ENCODE measurements around the gene SGMS2.
A peak's percentile ranks its signal among the peaks of the same experiment; 100 is the strongest.

Gene SGMS2

DNA sequence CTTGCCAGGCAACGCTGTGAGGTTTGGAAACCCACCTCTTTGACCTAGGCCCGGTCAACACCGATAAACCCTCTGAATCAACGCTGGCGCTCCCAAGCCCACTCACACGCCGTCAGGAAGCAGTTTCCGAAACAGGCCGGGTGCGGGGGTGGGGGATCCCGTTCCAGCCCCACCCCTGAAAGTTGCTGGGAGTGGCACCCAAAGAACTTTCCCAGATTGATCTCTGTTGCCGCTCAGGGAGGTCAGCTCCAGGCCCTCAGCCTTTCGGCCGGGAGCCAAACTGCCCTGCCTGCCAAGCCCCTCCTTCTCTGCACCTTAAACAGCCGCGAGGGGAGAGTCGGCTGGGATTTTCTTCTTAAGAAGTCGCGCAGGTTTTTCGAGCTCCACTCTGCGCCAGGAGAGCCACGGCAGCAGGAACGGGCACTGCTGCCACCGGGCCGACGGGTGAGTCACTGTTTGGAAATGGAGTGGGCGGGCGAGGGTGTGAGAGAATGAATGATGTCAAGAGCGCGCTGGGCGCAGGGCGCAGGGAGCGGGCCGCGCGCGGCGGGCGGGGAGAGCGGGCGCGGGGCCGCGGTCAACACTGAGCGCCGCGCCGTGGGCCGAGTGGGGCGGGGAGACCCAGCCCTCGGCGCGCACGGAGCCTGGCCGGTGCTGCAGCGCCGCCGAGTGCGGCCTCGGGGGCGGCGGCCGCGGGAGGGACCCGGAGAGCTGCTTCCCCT, at the start of gene SGMS2:
Gene SGMS2 (plus strand): TSS at position 583 of the 722 bp plus-strand sequence. CDS start 70,622 bp downstream, outside the sequence.
- DNase-seq (ENCODE audit: low read depth, low spot score) = peak; percentile 97

DNA sequence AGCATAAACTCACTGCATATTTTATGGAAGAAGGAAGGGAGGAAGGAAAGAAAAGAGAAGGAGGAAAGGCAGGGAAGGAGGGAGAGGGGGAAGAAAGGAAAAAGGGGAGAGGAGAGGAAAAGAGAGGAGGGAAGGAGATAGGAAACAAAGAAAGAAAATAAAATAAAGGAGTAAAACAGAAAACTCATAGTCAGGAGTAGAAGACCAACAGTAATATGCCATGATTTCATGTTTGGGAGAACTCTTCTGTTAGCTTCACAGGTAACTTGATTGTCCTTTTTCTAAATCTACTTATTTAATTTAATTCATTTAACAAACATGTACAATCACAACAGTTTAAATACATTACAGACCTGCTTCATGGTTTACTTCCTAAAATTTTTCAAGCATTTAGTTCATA, 46.8 kb upstream of the SGMS2 start:
- DNase-seq (ENCODE audit: low read depth, low spot score) = no peak

DNA sequence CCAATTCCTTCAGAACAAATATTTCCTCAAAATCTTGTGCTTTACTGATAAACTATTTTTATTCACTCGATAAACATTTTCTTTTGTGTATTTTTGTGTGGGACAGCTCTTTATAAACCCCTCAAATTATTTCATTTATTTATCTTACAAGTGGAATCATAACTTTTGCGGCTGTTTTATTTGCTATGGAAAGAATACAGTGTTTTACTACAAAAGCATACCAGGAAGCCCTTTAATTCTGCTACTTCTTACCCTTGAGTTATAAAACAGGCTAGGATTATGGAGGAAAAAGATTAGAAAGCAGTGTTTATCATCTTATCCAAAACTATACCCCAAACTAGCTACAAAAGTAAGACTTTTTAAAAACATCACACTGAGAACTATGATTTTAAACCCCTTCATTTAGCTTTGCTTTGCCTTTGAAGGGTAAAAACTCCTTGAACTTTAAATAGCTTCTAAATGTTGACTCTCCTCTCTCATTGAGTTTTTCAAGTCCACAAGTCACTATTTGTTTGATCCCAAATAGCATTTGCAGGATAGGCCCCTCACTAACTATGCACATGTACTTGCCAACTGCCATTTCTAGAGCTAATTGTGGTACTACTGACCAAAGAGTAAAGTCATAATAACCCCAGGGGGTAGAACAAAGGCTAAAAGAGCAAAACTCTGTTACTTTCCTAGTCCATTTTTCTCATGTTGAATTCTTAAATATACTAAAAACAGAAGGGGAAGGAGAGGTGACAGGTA, 45.8 kb upstream of the SGMS2 start:
- DNase-seq (ENCODE audit: low read depth, low spot score) = no peak

DNA sequence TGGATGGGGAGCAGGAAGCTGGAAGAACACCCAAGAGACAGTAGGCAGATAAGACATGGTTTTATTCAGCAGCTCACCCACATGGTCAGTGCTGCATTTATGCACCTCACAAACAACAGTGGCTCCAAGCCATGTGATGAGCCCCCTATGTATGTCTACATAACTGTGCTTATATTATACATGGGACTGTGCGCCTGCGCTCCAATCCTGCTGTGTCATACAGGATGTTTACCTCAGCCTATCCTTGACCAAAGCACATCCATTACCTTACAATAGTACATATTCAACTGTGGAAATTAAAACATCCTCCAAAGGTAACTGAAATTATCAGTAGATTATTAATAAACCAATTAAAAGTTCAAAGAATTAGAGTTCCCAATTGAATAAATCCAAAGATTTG, 44.1 kb upstream of the SGMS2 start:
- DNase-seq (ENCODE audit: low read depth, low spot score) = peak; percentile 10

DNA sequence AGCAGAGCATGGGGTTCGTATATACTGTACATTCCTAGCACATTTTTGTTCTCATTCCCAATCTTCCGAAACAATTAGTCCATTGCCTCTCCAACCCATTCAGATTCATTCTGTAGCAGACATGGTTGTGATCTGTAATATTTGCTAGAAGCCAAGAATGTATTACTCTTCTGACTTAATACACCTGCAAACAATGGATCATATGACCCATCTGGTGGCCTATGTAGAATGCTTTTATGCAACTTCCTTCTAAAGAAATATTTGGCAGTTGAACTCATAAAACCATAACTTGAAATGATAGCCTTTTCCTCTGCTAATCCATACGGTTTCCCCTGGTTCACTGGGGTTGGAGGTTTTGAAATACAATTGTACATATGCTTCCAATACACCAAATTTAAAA, 32.8 kb upstream of the SGMS2 start:
- DNase-seq (ENCODE audit: low read depth, low spot score) = no peak

DNA sequence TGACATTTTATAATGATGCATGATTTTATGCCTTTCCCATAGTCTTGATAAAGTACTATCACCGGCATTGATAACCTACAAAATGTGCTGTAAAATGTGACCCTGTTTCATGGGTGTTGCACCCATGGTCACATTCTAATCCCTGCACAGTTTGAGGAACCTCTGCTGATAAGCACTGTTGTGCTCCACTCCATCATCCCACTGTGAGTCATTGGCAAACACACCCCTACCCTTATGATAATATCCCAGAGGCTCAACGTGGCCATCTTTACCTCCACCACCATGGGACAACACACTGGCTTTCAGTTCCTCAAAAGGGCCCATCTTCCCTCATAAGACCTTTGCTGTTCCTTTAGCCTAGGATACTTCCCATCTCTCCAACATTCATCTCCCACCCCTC, 32.0 kb upstream of the SGMS2 start:
- no peak for DNase-seq (ENCODE audit: low read depth, low spot score)

DNA sequence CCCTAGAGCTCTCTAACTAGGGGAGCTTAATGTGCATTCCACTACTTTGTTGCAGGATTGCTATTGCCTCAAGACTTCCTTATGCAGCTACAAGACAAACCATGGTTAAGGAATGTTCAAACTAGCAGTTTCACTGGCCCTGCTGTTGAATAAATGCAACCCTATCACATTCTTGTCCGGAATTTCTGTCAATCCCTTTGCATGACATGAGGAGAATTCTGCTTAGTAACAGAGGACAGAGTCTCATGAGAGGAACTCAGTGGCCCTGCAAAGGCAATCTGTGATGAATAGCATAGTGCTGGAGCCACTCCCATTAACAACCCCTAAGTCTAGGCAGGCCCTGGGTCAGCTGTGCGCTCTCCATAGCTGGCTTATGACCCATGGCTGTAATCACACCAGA, 30.7 kb upstream of the SGMS2 start:
- peak; percentile 21 for DNase-seq (ENCODE audit: low read depth, low spot score)

DNA sequence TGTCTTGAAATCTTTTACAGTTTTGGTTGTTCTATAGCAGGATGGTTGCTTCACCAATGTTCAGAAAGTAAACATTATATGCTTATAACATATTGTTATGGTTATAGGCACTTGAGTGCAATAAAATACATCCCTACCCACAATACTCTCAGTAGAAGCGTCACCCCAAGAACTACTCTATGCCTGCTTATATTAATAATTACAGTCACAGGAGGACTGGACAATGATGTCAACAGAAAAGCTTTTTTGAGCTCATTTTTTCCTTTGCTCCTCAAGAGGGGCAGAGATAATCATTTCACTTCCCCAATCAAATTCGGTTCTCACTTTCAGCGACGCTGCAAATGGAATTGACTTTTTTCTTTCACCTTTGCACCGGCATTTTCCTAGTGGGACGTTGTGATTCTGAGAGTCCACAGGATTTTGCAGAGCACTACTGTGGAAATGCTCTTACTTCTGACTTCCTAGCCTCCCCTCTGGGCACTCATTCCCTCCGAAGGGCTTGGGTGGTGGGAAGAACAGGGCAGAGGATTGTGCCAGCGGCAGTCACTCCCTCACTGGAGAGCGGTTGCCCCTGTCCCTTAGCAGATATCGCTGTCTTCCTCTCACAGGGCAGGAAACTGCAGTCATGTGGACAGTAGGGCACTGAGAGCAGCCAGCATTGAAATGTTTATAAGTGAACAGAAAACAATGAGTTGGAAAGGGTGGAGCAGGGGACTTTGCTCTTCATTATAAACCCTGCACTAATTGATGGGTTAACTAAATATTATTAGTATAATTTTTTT, 24.9 kb upstream of the SGMS2 start:
- DNase-seq (ENCODE audit: low read depth, low spot score) = no peak

DNA sequence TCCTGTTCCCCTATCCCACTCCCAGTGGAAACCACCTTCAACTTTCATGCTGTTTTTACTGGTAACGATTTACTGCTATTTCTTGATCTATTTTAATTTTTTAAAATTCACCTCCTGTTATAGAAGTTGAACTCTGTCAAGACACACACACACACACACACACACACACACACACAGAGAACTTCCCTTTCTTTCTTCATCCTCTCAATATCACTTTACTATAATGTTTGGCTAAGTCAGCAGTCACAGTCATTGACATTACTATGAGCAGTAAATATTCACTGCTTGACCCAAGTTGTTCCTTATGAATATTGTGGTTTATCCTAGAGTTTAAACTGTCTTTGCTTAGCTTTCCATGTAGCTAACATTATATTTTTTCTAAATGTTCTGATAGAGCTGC, 24.0 kb upstream of the SGMS2 start:
- DNase-seq (ENCODE audit: low read depth, low spot score) = no peak

DNA sequence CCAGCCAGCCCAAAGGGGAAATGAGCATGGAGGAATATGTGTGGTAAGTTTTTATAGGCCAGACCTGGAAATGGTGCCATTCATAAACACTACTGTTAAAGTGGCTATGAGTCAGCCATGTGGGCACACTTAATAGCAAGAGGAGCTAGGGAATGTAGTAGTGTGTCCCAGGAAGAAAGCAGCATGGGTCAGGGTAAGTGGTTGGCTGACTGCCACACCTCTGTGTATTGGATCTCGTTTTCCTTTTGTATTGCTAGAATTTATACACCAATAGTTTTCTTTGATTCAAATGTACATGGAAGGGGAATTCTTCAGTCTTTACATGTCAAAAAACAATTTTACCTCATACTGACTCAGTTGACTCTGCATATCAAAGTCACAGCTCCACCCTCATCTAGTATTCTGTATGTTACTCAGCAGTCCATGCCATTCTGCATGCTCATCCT, 22.9 kb upstream of the SGMS2 start:
- peak; percentile 75 for DNase-seq (ENCODE audit: low read depth, low spot score)

DNA sequence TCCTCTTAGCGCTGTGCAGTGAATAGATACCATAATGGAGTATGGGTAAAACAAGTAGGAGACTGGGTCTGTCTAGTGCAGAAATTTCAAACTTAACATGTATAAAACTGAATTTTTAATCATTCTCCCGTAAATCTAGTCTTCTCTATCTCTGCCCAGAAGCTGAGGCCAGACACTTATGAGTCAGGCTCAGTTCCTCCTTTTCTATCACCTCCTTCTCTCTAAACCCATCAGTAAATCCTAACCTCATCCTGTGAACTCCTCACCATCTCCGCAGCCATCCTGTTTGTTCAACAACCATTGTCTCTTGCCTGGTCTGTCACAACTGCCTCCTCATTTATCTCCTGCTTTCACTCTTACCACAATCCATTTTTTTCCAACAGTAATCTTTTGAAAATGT, 19.8 kb upstream of the SGMS2 start:
- no peak for DNase-seq (ENCODE audit: low read depth, low spot score)

DNA sequence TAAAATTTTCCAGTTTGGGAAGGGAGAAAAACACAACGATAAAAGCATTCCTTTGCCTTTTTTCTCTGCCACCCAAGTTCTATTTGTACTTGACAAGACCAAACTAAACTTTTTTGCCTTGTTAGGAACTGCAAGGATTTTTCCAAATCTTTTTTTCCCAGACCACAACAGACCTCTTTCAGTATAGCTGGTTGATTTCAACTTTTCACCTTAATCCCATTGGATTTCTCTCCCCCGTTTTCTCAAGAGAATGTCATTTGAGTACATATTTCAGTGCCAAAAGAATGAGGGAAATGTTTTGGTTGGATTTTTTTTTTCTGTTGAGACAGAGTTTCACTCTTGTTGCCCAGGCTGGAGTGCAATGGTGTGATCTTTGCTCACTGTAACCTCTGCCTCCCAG, 18.5 kb upstream of the SGMS2 start:
- DNase-seq (ENCODE audit: low read depth, low spot score) = no peak

DNA sequence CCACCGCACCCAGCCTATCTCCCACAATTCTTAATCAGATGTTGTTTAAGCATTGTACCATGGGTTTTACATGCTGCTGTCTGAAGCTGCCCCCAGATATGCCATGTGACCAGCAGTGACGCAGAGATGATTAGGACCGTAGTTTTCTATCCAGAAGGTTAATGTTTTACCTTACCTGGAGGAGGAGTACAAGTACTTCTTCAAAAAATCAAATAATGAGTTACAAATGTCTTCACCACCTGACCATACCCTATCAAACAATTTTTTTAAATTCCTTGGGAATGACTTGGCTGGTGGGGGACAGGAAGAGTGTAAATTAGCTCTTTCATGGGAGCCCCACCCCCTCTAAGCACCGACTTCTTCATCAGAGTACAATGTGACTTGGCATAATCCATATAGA, 16.2 kb upstream of the SGMS2 start:
- no peak for DNase-seq (ENCODE audit: low read depth, low spot score)

DNA sequence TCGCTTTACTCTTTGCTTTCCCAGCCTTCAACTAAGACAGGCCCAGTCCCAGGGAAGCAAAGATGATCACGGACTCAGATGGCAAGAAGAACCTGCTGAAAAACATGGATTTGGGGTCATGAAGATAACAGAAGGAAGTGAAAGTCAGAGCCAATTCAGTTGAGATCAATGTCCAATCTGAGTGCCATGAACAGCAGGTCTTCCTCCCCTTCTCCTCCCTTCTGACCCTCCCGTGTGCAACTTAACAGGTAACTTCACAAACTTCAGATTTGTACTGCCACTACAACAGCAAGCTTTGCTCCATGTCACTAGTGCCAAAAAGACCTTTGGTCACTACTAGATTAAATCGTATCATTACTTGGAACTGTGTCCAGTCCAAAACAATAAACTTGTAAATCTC, 15.5 kb upstream of the SGMS2 start:
- DNase-seq (ENCODE audit: low read depth, low spot score) = no peak

DNA sequence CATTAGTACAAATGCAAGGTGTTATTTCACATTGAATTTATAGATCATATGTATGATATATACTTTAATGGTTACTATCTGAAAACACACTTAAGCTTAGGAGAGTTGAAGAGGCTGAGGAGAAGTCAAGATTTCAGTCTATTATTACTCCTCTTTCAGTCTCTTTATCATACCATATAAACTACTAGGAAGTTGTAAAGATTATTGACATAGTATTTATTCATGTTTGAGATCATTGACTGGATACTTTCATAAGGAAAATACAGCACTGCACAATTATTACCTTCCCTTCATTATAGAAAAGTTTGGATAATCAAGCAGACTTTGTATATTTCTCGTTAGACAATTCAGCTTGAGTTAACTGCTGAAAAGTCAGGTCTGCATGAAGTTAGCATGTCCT, 10.0 kb upstream of the SGMS2 start:
- DNase-seq (ENCODE audit: low read depth, low spot score) = no peak

DNA sequence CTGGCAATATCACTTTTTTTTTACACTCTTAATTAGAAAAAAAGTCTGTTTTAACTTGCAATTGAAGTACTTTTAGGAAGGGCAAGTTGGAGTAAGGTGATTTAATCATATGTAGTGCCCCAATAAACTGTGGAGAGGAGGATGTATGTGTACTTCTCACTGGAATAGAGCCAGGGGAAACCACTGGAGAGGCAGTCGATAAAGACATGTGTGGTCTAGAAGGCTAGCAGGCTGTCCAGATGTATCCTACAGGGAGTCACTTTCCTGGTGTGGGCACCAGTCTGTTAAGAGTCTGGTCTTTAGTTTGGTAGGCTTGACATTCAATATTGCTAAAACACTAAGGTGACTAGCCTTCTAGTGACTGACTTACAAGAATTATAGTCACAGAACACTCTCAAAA, 9.6 kb upstream of the SGMS2 start:
- DNase-seq (ENCODE audit: low read depth, low spot score) = no peak

DNA sequence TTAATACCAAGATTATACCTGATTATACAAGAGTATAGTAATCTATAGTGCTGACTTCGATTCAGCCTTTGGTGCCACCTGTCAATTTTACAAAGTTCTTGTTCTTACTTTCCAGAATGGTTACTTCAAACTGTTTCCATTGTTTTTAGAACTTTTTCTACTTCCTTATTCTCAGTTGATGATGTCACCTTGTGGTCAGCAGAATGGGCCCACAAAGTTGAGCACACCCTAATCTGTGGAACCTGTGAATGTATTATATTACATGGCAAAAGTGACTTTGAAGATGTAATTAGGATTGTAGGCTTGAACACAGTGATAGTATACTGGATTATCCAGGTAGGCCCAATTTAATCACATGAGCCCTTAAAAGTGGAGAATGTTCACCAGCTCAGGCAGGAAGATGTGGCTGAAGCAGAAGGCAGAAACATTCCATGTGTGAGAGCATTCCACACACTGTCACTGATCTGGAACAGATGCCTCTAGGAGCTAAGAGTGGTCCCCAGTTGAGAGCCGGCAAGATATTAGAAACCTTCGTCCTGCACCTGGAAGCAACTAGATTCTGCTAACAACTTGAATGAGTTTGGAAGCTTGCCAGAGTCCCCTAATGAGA, 6.3 kb upstream of the SGMS2 start:
- DNase-seq (ENCODE audit: low read depth, low spot score) = peak; percentile 15

DNA sequence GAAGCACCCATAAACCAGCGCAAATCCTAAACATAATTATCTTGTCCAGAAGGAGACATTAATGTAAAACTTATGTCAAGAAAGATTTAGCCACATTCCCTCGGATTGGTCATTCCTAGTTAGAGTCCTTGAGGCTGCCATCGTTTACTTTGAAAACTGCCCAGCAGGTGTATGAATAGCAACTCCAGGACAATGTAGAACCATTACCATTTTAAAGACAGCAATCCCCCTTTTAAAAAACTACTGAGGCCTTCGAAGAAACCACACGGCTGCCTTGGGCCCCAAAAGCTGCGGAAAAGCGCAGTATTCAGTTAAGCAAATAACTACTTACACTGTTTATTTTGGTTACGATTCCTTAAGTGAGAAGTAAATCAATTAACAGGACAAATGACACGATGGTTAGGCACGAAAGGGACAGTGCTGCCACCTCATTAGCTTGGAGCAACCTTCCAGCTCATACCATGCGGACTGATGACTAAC, 822 bp upstream of the SGMS2 start:
- DNase-seq (ENCODE audit: low read depth, low spot score) = no peak

DNA sequence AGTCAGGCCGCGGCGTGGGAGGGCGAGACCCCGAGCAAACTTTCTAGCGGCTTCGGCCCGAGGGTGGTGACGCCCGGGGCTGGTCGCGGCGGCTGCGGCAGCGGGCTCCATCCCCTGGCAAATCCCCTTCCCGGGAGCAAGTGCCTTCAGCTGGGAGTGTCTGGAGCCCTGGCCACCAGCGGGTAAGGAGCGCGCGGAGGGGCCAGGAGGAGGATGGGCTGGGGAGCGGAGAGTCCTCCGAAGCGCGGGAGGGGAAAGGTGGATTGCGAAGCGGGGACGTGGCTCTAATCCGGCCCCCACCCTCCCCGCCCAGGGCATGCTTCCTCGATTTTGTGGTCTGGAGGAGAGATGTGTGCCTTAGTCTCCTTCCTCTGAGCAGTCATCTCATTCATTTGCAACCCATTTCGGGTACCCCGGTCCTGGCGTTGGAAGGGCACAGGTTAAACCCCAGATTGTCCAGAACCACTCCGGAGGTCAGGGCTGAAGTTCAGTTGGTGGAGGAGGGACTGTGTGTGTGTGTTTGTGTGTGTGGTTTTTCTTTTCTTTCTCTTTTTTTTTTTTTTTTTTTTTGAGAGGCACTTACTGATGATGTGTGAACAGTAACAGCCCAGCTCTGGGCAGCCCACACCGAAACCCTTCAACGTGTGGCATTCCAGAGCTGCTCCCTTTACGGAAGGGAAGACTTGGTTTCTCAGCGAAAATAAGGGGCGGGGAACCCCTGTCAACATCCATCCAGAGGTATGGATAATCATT, 516 bp downstream of the SGMS2 start:
- DNase-seq (ENCODE audit: low read depth, low spot score) = peak; percentile 78

DNA sequence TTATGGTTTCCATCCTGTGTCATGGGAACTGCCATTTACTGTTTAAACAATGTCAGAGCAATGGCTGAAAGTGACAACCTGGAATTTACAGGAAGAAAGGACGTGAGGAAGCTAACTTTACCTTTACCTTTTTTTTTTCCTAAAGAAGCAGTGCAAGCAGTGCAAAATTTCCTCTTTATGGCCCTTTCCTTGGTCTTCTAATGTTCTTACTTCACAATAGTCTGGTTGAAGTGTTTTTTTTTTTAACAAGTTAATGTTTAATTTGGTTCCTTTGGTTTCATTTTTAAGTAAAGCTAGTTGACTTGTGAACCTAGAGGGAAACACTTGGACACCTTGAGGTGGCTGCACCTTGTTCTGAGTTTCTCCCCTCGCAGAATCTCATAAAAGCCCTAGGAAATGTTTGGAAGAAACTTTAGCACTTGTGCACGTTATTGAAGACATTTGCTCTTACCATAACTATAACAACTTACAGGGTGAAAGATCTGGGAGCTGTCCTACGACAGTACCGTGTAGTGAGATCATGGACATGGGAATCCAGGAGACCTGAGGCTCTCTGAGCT, 1.8 kb downstream of the SGMS2 start:
- DNase-seq (ENCODE audit: low read depth, low spot score) = no peak

Data from astrocyte of the hippocampus (primary cell).